H1 (cell line): ENCODE results near the gene CEP72.

Experiments used
- CEBPB ChIP-seq: IDR thresholded peaks from 2 replicates; pipeline ENCODE4 v1.6.1; 2012; ENCODE audit warnings: low read depth, low read length
- CTCF ChIP-seq, 3 experiments: IDR thresholded peaks; 1 replicate in 2 of 3; 2 replicates in 1 of 3; pipeline versions ENCODE4 v1.5.1 to v1.6.1; 2011; ENCODE audit warnings: low read length in 3 of 3, mild to moderate bottlenecking in 3 of 3, inconsistent platforms in 2 of 3, low read depth in 1 of 3, moderate library complexity in 1 of 3; ENCODE audit not compliant: insufficient read depth in 1 of 3; ENCODE audit errors: control extremely low read depth in 1 of 3
- EP300 ChIP-seq, 2 experiments: IDR thresholded peaks; 1 replicate in 1 of 2; 2 replicates in 1 of 2; pipeline ENCODE4 v1.6.1; 2011 to 2012; ENCODE audit warnings: low read depth in 2 of 2, low read length in 2 of 2, mild to moderate bottlenecking in 2 of 2, borderline replicate concordance in 1 of 2, inconsistent platforms in 1 of 2, moderate library complexity in 1 of 2
- EZH2 ChIP-seq: fragments of 200-600 bp; sonication (generic); IDR thresholded peaks from 2 replicates; pipeline ENCODE4 v1.7.1; 2012; ENCODE audit warnings: low read depth, mild to moderate bottlenecking, moderate library complexity, low read length, inconsistent platforms; ENCODE audit not compliant: severe bottlenecking
- MAX ChIP-seq: IDR thresholded peaks from 2 replicates; pipeline ENCODE4 v1.6.1; 2012; ENCODE audit warnings: inconsistent platforms
- POLR2A ChIP-seq, 2 experiments: IDR thresholded peaks; 1 replicate in 1 of 2; 2 replicates in 1 of 2; pipeline ENCODE4 v1.6.1; 2011; ENCODE audit warnings: low read depth in 2 of 2, low read length in 2 of 2, mild to moderate bottlenecking in 2 of 2; ENCODE audit errors: control extremely low read depth in 1 of 2
- POLR2AphosphoS5 ChIP-seq: IDR thresholded peaks from 2 replicates; pipeline ENCODE4 v1.6.1; 2011; ENCODE audit warnings: low read depth, low read length

- TF ChIP-seq CTCF (IDR thresholded peaks at IDR 0.05; ENCODE audit: control extremely low read depth in 1 of 3, insufficient read depth in 1 of 3, low read depth in 1 of 3, low read length in 3 of 3) (no peak), POLR2AphosphoS5 (no peak), POLR2A (IDR thresholded peaks at IDR 0.05; ENCODE audit: control extremely low read depth in 1 of 2, low read depth in 2 of 2, low read length in 2 of 2) (no peak), MAX (no peak), CEBPB (no peak), EP300 (IDR thresholded peaks at IDR 0.05; ENCODE audit: borderline replicate concordance in 1 of 2, low read depth in 2 of 2, low read length in 2 of 2) (no peak), EZH2 (no peak)
Measured at GRCh38 chr5:637581-638450, 25.7 kb downstream of the CEP72 start.
